ENCODE data around the gene ZNF716. TPM values are rescaled to one million over a fixed set of nuclear protein-coding genes. Genes with fewer than 3 reads are reported as not detected.

Gene ZNF716
- total and polyA plus RNA-seq, 2 experiments from 2014 or later: not detected

DNA sequence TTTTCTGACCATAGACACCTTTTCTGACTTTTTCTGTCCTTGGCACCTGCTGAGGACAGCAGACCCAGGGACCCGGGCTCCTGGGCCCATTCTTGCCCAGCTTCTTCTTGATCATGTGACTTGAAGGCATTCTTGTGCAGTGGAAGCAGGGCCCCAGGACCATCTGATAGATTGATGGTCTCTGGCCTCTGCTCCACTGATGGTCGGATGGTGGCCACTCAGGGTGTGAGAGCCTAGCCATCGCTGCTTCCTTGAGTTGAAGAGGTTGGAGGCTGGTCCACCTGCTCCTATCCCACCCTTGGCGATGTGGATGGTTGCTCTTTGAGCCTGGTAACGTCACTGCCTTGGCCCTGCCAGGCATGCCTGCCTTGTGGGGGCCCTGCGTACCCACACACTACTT, 37.8 kb upstream of the ZNF716 start:
- no peak for DNase-seq (ENCODE audit: low spot score)
- WGBS (ENCODE audit: low lambda C conversion rate, missing lambda C conversion rate): 53% methylated on average over 6 of the region's 6 CpGs
- H3K36me3 ChIP-seq (replicated peaks; ENCODE audit: insufficient read depth, low read depth): no peaks in the 10 kb centered on the region
- H2AFZ ChIP-seq: no peak overlapping the region
- H3K4me2 ChIP-seq: no peak overlapping the region
- no peak overlapping the region for H3K4me3 ChIP-seq
- no peaks in the 10 kb centered on the region for H3K9me3 ChIP-seq (ENCODE audit: low read depth)
- H3K79me2 ChIP-seq: no peaks in the 10 kb centered on the region
- TF ChIP-seq, protein P1, sequence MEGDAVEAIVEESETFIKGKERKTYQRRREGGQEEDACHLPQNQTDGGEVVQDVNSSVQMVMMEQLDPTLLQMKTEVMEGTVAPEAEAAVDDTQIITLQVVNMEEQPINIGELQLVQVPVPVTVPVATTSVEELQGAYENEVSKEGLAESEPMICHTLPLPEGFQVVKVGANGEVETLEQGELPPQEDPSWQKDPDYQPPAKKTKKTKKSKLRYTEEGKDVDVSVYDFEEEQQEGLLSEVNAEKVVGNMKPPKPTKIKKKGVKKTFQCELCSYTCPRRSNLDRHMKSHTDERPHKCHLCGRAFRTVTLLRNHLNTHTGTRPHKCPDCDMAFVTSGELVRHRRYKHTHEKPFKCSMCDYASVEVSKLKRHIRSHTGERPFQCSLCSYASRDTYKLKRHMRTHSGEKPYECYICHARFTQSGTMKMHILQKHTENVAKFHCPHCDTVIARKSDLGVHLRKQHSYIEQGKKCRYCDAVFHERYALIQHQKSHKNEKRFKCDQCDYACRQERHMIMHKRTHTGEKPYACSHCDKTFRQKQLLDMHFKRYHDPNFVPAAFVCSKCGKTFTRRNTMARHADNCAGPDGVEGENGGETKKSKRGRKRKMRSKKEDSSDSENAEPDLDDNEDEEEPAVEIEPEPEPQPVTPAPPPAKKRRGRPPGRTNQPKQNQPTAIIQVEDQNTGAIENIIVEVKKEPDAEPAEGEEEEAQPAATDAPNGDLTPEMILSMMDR (IDR thresholded peaks at IDR 0.05; ENCODE audit: poor library complexity): no peak
- TF ChIP-seq EZH2phosphoT487 (IDR thresholded peaks at IDR 0.05; ENCODE audit: low read depth, severe bottlenecking, unreplicated experiment) (no peak), EZH2 (IDR thresholded peaks at IDR 0.05; ENCODE audit: borderline replicate concordance) (no peak)
- no peaks in the 10 kb centered on the region for H3K27me3 ChIP-seq
- H3K9me2 ChIP-seq (replicated peaks; ENCODE audit: insufficient read depth): no peaks in the 10 kb centered on the region
- no peak overlapping the region for H3K27ac ChIP-seq
- H3K4me1 ChIP-seq (ENCODE audit: insufficient read depth): no peaks in the 10 kb centered on the region
- H4K20me1 ChIP-seq (ENCODE audit: insufficient read depth, poor library complexity, severe bottlenecking): no peaks in the 10 kb centered on the region

DNA sequence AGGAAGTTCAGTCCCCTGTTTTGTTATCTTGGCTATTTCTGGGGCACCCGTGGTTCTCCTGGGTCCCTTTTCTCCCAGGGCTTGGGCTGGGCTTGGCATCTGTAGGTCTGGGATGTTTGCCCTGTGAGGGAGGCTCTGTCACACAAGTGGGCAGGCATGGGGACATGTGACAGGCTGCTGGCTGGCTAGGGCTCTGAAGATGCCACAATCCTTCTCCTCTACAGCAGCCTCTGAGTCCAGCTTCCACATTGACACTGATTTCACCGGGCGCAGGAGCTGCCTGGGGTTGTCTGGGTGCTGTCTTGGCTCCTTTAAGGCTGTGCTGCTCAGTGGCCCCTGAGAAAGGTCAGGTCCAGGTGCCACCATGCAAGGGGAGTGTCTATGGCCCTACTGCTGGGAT, 37.4 kb upstream of the ZNF716 start:
- Histone ChIP-seq H2AFZ (no peak overlapping the region), H4K20me1 (ENCODE audit: insufficient read depth, poor library complexity, severe bottlenecking) (no peaks in the 10 kb centered on the region), H3K36me3 (replicated peaks; ENCODE audit: insufficient read depth, low read depth) (no peaks in the 10 kb centered on the region), H3K79me2 (no peaks in the 10 kb centered on the region), H3K27me3 (no peaks in the 10 kb centered on the region), H3K4me2 (no peak overlapping the region), H3K9me3 (ENCODE audit: low read depth) (no peaks in the 10 kb centered on the region), H3K4me3 (no peak overlapping the region), H3K4me1 (ENCODE audit: insufficient read depth) (no peaks in the 10 kb centered on the region), H3K9me2 (replicated peaks; ENCODE audit: insufficient read depth) (no peaks in the 10 kb centered on the region), H3K27ac (no peak overlapping the region)
- WGBS (ENCODE audit: low lambda C conversion rate, missing lambda C conversion rate): 67% methylated on average over 3 of the region's 3 CpGs
- no peak for DNase-seq (ENCODE audit: low spot score)
- TF ChIP-seq, protein P1 (IDR thresholded peaks at IDR 0.05; ENCODE audit: poor library complexity): no peak
- TF ChIP-seq EZH2 (IDR thresholded peaks at IDR 0.05; ENCODE audit: borderline replicate concordance) (no peak), EZH2phosphoT487 (IDR thresholded peaks at IDR 0.05; ENCODE audit: low read depth, severe bottlenecking, unreplicated experiment) (no peak)

DNA sequence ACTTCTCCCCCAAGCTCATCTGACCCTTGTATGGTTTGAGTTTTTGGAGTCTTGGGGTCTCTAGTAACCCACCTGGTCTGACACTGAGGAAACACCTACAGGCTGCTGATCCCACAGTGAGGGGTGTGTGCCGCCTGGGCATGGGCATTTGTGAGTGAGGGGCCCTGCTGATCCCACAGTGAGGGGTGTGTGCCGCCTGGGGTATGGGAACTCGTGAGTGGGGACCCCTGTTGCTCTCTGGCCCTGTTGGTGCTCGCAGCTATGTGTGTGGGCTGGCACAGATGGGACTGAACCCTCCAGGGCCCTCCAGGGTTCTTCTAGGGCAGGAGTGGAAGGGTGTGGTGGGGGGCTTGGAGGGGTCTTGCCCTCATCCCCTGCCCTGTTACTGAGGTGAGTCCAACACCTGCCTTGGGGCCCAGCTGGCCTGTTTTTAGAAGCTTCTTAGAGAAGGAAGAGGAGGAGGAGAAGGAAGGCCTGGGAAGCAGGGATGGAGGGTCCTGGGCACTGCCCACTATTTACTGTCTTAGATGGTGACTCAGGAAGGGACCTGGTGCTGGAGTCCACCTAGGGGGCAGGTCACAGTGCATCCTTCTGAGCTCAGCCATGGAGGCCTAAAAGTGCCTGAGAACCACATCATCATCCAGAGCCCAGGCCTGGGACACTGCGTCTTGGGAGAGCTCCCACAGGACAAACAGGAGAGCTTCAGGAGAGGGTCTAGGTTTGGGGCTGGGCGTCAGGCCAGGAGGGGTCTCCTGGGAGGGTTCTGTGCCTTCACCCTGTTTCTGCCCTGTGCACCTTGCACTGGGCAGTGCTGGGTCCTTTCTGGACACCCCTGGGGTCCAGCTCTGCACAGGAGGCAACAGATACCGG, 36.2 kb upstream of the ZNF716 start:
- TF ChIP-seq, protein P1 (IDR thresholded peaks at IDR 0.05; ENCODE audit: poor library complexity): no peak
- TF ChIP-seq EZH2 (IDR thresholded peaks at IDR 0.05; ENCODE audit: borderline replicate concordance): no peak
- TF ChIP-seq EZH2phosphoT487 (IDR thresholded peaks at IDR 0.05; ENCODE audit: low read depth, severe bottlenecking, unreplicated experiment): no peak
- Histone ChIP-seq H3K9me3 (ENCODE audit: low read depth) (no peaks in the 10 kb centered on the region), H3K4me3 (no peak overlapping the region), H3K79me2 (no peaks in the 10 kb centered on the region), H2AFZ (no peak overlapping the region), H3K9me2 (replicated peaks; ENCODE audit: insufficient read depth) (no peaks in the 10 kb centered on the region), H3K27me3 (no peaks in the 10 kb centered on the region), H3K4me2 (no peak overlapping the region), H3K27ac (no peak overlapping the region), H3K4me1 (ENCODE audit: insufficient read depth) (no peaks in the 10 kb centered on the region), H3K36me3 (replicated peaks; ENCODE audit: insufficient read depth, low read depth) (no peaks in the 10 kb centered on the region), H4K20me1 (ENCODE audit: insufficient read depth, poor library complexity, severe bottlenecking) (no peaks in the 10 kb centered on the region)
- no peak for DNase-seq (ENCODE audit: low spot score)
- WGBS (ENCODE audit: low lambda C conversion rate, missing lambda C conversion rate): 63% methylated on average over 7 of the region's 7 CpGs

All from hepatocyte (in vitro differentiated cells).